Hepatocyte (in vitro differentiated cells): Measurements from ENCODE around the gene ARAP1.

ENCODE experiments used
- EZH2 ChIP-seq: fragments of 200-600 bp; sonication (generic); IDR thresholded peaks from 2 replicates; pipeline ENCODE4 v1.6.1; 2016; ENCODE audit warnings: antibody characterized with exemption, mild to moderate bottlenecking, borderline replicate concordance
- EZH2phosphoT487 ChIP-seq: fragments of 200-600 bp; sonication (generic); IDR thresholded peaks from one replicate; pipeline ENCODE4 v1.6.1; 2018; ENCODE audit warnings: antibody characterized with exemption, mild to moderate bottlenecking, low read depth, moderate library complexity; ENCODE audit not compliant: unreplicated experiment, severe bottlenecking
- TF ChIP-seq, protein P1 (sequence below): fragments of 200-600 bp; sonication (generic); IDR thresholded peaks from 2 replicates; pipeline ENCODE4 v1.5.1; 2016; ENCODE audit warnings: antibody characterized with exemption, mild to moderate bottlenecking; ENCODE audit not compliant: poor library complexity

DNA sequence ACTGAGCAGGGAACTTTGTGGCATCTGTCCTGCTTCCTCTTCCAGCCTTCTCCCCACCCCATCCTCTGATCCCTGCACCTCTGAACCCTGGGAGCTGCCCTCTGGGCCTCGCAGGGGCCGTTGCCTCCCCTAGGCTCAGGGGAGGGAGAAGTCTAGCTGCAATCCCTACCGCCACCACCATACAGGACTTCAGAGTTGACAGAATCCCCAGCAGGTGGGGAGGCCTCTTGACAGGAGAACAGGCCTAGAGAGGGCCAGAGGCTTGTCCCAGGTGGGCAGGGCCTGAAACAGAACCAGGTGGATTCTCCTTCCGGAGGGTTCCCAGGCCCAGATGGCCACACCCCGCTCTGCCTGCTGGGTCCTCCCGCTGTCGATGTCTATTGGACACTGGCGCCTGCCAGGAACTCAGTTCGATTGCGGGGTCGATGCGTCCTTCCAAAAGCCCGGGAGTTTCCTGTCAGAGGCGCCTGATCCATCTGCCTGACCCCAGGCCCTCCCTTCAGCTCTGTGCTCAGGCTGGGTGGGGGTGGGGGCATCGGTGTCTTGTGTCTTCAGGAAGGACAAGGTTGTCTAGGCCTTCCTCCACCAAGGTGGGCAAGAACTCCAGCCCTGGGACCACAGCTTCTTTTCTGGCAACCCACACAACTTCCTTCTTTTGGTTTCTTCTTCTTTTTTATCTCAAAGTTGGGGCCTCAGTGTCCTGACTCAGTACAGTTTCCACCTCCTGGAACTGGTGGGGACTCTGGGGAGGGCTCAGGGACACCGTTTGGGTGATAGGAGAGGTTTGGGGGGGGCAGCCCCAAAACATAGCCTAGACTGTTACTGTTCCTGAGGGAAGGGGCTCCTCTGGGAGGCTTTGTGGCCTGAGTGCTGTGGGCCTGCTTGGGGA lies 35.3 kb upstream of the ARAP1 start:
- TF ChIP-seq, protein P1, sequence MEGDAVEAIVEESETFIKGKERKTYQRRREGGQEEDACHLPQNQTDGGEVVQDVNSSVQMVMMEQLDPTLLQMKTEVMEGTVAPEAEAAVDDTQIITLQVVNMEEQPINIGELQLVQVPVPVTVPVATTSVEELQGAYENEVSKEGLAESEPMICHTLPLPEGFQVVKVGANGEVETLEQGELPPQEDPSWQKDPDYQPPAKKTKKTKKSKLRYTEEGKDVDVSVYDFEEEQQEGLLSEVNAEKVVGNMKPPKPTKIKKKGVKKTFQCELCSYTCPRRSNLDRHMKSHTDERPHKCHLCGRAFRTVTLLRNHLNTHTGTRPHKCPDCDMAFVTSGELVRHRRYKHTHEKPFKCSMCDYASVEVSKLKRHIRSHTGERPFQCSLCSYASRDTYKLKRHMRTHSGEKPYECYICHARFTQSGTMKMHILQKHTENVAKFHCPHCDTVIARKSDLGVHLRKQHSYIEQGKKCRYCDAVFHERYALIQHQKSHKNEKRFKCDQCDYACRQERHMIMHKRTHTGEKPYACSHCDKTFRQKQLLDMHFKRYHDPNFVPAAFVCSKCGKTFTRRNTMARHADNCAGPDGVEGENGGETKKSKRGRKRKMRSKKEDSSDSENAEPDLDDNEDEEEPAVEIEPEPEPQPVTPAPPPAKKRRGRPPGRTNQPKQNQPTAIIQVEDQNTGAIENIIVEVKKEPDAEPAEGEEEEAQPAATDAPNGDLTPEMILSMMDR = peak; percentile 10
- TF ChIP-seq EZH2 (no peak), EZH2phosphoT487 (no peak)
